PC-9 (cell line): ENCODE data around the gene PRKACB. TPM values are rescaled to one million over a fixed set of nuclear protein-coding genes. Genes with fewer than 3 reads are reported as not detected.

Experiments
- BruUV-seq: library from RNA; stranded (reverse); fragments of 400-500 nt; replicated peaks from 2 replicates; lab custom pipeline; 2021; lab: Mats Ljungman, UMichigan
- CTCF ChIA-PET: fragments of 300-600 bp; sonication (Branson Sonifier 250); formaldehyde crosslinking; loops from one replicate; lab custom pipeline; 2022; ENCODE audit warnings: antibody characterized with exemption; lab: Charles Lee
- POLR2A ChIA-PET: fragments of 300-600 bp; sonication (Branson Sonifier 250); formaldehyde crosslinking; loops from one replicate; lab custom pipeline; 2022; ENCODE audit warnings: antibody characterized with exemption; ENCODE audit not compliant: unreplicated experiment; lab: Charles Lee
- DNase-seq, 2 experiments: peaks; one replicate each; pipeline versions ENCODE4 v3.0.0 to v3.0.0-alpha.2; 2015 to 2022; ENCODE audit warnings: mixed read lengths in 1 of 2
- H2AFZ ChIP-seq: fragments of 200-600 bp; sonication (generic); 2 replicates; pipeline ENCODE4 v1.8.1; 2017; ENCODE audit warnings: antibody characterized with exemption
- H3F3A ChIP-seq: fragments of 200-600 bp; sonication (generic); 2 replicates; pipeline ENCODE4 v1.8.1; 2017; ENCODE audit warnings: antibody characterized with exemption, mild to moderate bottlenecking, low read depth; ENCODE audit not compliant: insufficient read depth
- H3K27ac ChIP-seq: fragments of 200-600 bp; sonication (generic); 2 replicates; pipeline ENCODE4 v1.6.1; 2016; ENCODE audit warnings: mixed run types
- H3K27me3 ChIP-seq: fragments of 200-600 bp; sonication (generic); 2 replicates; pipeline ENCODE4 v1.6.1; 2016; ENCODE audit warnings: low read depth, mixed run types; ENCODE audit not compliant: insufficient read depth
- H3K36me3 ChIP-seq: fragments of 200-600 bp; sonication (generic); 2 replicates; pipeline ENCODE4 v1.6.1; 2016; ENCODE audit warnings: low read depth, mixed run types
- H3K4me1 ChIP-seq: fragments of 200-600 bp; sonication (generic); replicated peaks from 2 replicates; pipeline ENCODE4 v1.6.1; 2016; ENCODE audit warnings: mixed run types; ENCODE audit not compliant: insufficient read depth
- H3K4me2 ChIP-seq: fragments of 200-600 bp; sonication (generic); 2 replicates; pipeline ENCODE4 v1.6.1; 2017; ENCODE audit warnings: mixed run types
- H3K4me3 ChIP-seq: fragments of 200-600 bp; sonication (generic); 2 replicates; pipeline ENCODE4 v1.6.1; 2016; ENCODE audit warnings: mixed run types
- H3K79me2 ChIP-seq: fragments of 200-600 bp; sonication (generic); 2 replicates; pipeline ENCODE4 v1.6.1; 2017; ENCODE audit warnings: low read depth, mixed run types
- H3K9me2 ChIP-seq: fragments of 200-600 bp; sonication (generic); 2 replicates; pipeline ENCODE4 v1.8.1; 2017; ENCODE audit warnings: mild to moderate bottlenecking; ENCODE audit not compliant: insufficient read depth
- H3K9me3 ChIP-seq: fragments of 200-600 bp; sonication (generic); 2 replicates; pipeline ENCODE4 v1.8.1; 2016; ENCODE audit warnings: low read depth; ENCODE audit not compliant: insufficient read depth
- H4K20me1 ChIP-seq: fragments of 200-600 bp; sonication (generic); 2 replicates; pipeline ENCODE4 v1.8.1; 2017; ENCODE audit not compliant: insufficient read depth
- CTCF ChIP-seq: fragments of 200-600 bp; sonication (generic); conservative IDR thresholded peaks from 2 replicates; pipeline ENCODE4 v1.6.1; 2017; ENCODE audit warnings: mixed run types, antibody characterized with exemption, mild to moderate bottlenecking, moderate library complexity
- EZH2 ChIP-seq: fragments of 200-600 bp; sonication (generic); IDR thresholded peaks from 2 replicates; pipeline ENCODE4 v1.8.0; 2017; ENCODE audit warnings: antibody characterized with exemption, low read depth
- intact Hi-C: fragments of 100-400 bp; cut with micrococcal nuclease; formaldehyde crosslinking; loops from one replicate; pipeline ENCODE4 v1.10.0; 2022; ENCODE audit not compliant: unreplicated experiment
- total RNA-seq: library from RNA; stranded (reverse); gene quantifications from 2 replicates; pipeline ENCODE4 v1.2.3, GENCODE V29; 2021

Gene PRKACB
- total RNA-seq, 1 experiment from 2014 or later = 16.7 TPM

GRCh38 chr1:84141182-84142003 is 2.7 kb upstream of the PRKACB start:
- Histone ChIP-seq H4K20me1 (no peaks in the 10 kb centered on the region), H2AFZ (no peak overlapping the region), H3K27ac (no peak overlapping the region), H3K9me2 (no peaks in the 10 kb centered on the region), H3K4me2 (no peak overlapping the region), H3K9me3 (peaks cover 4% of the 10 kb centered on the region; the same call in 1 of the 2 replicates), H3K27me3 (no peaks in the 10 kb centered on the region), H3K36me3 (no peaks in the 10 kb centered on the region), H3F3A (no peaks in the 10 kb centered on the region; the same call in 1 of the 2 replicates), H3K4me3 (no peak overlapping the region), H3K79me2 (no peaks in the 10 kb centered on the region), H3K4me1 (peaks cover 7% of the 10 kb centered on the region; the same call in 1 of the 2 replicates)
- TF ChIP-seq CTCF = peak; percentile 90
- TF ChIP-seq EZH2 = no peak
- ChIA-PET POLR2A (no interaction called here), CTCF (interaction anchor here (0.7 kb wide), 1 partner anchor 460 kb away, joined by 3 read pairs; no protein-coding TSS in a partner anchor)
- intact Hi-C loops = loop anchor here (1.0 to 5.0 kb wide), 6 partner anchors 226 to 631 kb away; no protein-coding TSS in a partner anchor
- DNase-seq = peak in 1 of 2 experiments; percentile 47
- BruUV-seq = no TSS peak

- POLR2A ChIA-PET = interaction anchor here (0.7 kb wide), 1 partner anchor 22 kb away, joined by 5 read pairs; no protein-coding TSS in a partner anchor
- Histone ChIP-seq H4K20me1 (no peaks in the 10 kb centered on the region), H3F3A (no peaks in the 10 kb centered on the region; the same call in 1 of the 2 replicates), H3K36me3 (no peaks in the 10 kb centered on the region), H2AFZ (no peak overlapping the region), H3K4me1 (peaks cover 7% of the 10 kb centered on the region; the same call in 1 of the 2 replicates), H3K79me2 (no peaks in the 10 kb centered on the region), H3K27me3 (no peaks in the 10 kb centered on the region), H3K27ac (no peak overlapping the region), H3K9me3 (no peaks in the 10 kb centered on the region), H3K9me2 (no peaks in the 10 kb centered on the region), H3K4me2 (no peak overlapping the region), H3K4me3 (no peak overlapping the region)
- DNase-seq = no peak
- CTCF ChIA-PET = no interaction called here
- intact Hi-C loops = no loop called here
- no TSS peak for BruUV-seq
- TF ChIP-seq EZH2 = no peak
- no peak for TF ChIP-seq CTCF
Observed at GRCh38 chr1:84145068-84145467, 997 bp downstream of the PRKACB start.

GRCh38 chr1:84146411-84147032 is 2.5 kb downstream of the PRKACB start:
- H3F3A ChIP-seq = no peaks in the 10 kb centered on the region; the same call in 1 of the 2 replicates
- H3K9me3 ChIP-seq = no peaks in the 10 kb centered on the region
- no peak overlapping the region for H2AFZ ChIP-seq
- BruUV-seq = no TSS peak
- no peaks in the 10 kb centered on the region for H3K79me2 ChIP-seq
- H3K4me2 ChIP-seq = no peak overlapping the region
- DNase-seq = peak in 1 of 2 experiments; percentile 56
- H3K27me3 ChIP-seq = no peaks in the 10 kb centered on the region
- no peaks in the 10 kb centered on the region for H4K20me1 ChIP-seq
- H3K4me3 ChIP-seq = no peak overlapping the region
- H3K9me2 ChIP-seq = no peaks in the 10 kb centered on the region
- no peak overlapping the region for H3K27ac ChIP-seq
- POLR2A ChIA-PET = interaction anchor here (0.6 kb wide), 1 partner anchor 145 kb away, joined by 4 read pairs; no protein-coding TSS in a partner anchor
- H3K4me1 ChIP-seq = peaks cover 7% of the 10 kb centered on the region; the same call in 1 of the 2 replicates
- CTCF ChIA-PET = no interaction called here
- no peak for TF ChIP-seq EZH2
- TF ChIP-seq CTCF = no peak
- intact Hi-C loops = loop anchor here (2.0 kb wide), 1 partner anchor 100 kb away; no protein-coding TSS in a partner anchor
- no peaks in the 10 kb centered on the region for H3K36me3 ChIP-seq
